Pons (tissue), 1 donor: ENCODE data around the gene MORC2.

Experiments
- DNase-seq: peaks from one replicate; pipeline ENCODE4 v3.0.0-alpha.2; 2016; ENCODE audit warnings: low spot score

MORC2 gene

DNA sequence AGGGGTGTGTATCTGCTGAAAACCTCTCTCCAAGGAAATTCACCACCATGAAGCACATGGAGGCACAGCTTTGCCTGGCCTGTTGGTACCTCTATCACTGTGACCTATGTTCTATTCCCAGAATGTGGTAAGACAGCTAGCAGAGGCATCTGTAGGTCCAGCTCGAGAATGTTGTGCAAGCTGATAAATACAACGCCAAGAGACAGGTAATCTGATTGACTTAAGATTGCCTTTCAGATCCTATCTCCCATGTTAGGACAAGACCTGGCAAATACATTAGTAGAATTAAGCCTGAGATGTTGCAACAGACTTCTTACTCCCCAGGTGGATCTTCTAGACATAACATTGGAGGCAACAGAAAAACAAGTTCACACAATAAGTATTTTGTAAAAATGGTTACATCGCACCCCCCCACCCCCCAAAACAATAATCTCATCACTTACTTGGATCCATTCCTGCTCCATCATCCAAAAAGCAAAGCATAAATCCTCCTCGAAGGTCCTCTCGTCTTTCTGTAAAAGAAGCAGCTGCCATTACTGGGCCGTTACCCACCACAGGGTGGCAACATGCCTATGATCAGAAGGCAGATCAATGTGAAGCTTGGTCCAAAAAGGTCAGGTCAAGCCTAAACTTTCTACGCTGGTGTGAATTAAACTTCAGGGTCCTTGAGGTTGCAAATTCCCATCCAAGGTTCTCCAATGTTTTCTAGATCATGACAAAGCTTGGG, 18.5 kb downstream of the MORC2 start:
- DNase-seq = no peak

- no peak for DNase-seq
These were observed 19.6 kb downstream of the MORC2 start for GRCh38 chr22:30948930-30949342.

DNA sequence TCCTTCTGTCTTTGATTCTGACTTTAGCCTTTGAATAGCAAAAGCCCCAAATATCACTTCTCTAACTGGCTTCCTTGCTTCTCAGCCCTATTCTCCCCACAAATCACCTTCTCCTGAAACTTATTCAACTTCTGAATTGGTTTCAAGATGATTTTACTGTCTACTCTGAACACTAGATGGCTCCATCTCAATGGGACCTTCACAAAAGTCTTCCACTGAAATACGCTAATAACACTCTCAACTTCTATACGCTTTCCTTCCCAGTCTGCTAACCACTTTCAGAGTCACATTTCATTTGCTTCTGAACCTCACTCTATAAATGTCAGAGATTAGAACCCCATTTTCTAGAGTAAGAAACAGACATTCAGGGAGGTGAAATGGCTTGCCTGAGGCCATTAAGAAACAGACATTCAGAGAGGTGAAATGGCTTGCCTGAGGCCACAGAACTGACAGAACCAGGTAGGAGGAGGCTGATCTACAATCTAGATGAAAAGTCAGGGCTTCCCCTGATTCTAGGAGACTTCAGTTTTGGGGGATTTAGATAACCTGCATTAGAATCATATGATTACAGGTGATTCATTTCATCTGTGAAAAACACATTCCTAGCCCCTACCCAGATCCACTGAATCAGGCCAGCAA, 20.6 kb downstream of the MORC2 start:
- DNase-seq = peak; percentile 89

GRCh38 chr22:30947173-30947815, 21.3 kb downstream of the MORC2 start:
- peak; percentile 85 for DNase-seq

DNA sequence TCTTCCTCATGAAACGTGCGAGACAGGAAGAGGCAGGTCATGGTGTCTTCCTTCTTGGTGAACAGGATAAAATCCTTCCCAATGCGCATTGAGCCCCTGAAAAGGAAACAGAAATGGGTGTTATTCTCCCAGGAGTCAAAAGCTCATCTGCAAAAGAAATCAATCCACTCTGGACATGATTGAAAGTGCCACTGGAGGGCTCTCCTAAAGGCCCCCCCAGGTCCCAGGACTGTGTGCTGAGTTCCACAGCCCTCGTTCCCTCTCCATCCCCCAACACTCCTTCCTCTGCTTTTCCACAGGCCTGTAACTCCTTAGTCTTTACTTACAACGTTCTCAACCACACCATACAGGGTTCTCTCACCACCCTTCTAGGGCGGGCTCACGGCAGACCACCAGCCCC, 22.2 kb downstream of the MORC2 start:
- no peak for DNase-seq

GRCh38 chr22:30945653-30946052, 22.9 kb downstream of the MORC2 start:
- DNase-seq = no peak

GRCh38 chr22:30944986-30945385, 23.6 kb downstream of the MORC2 start:
- no peak for DNase-seq

DNA sequence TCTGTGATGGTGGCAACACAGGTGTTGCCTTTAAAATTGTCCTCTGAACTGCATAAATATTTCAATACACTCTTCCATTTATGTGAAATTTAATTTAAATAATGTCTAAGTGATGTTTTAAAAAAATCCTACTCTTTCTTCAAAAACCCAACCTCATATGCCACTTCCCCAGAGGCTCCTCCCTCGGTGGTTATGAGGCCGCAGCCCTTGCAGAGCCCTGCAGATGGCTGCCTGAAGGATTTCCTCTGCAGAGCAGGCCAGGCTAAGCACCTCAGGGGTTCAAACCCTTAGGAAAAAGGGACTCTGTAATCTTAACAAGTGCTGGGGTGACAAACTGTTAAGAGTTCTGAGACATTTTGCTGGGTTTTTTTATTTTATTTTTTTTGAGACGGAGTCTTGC, 25.2 kb downstream of the MORC2 start:
- no peak for DNase-seq

DNA sequence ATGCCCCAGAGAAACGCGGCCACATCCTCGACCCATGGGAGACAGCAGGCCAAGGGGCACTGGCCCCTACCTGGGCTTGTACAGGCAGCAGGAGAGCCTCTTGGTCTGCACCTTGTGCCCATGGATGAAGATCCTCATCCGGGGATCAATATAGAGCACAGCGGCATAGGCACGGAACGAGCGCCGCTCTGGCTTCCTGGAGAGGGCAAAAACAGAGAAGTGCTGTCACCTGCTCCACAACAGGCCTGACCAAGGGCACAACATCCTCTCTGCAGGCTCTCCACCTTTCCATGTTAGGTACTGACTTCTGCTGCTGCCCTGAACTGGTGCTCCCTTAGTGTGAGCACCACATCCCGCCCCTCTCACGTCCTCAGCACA, 27.2 kb downstream of the MORC2 start:
- no peak for DNase-seq

DNA sequence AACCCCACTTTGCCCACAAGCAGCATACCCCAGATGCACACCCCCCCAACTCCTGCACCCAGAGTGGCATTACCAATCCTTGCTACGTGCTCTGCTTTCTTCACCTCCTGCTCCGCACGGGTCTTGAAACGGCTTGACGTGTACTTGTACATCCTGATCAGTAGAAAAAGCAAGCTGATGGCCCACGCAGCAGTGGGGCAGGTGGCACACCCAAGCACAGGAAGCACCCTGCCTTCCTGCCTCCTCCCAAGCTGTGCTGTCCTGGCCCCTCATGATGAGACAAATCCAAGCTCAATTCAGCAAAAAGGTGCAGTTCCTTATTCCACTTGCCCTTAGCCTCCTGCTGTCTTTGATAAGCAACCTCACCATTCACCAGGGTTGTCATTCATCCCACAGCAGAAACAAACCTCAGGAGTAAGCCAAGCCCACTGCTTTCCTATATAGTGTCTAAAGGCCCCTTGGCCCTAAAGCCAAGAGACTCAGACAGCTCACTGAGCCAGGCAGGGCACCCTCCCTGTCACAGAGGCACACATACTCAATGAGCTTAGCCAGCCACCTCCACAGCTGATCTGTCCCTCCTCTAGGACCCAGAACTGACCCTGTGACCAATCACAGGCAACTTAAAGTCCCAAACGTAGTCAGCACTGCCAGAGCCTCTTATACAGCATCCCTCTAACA, 27.8 kb downstream of the MORC2 start:
- no peak for DNase-seq

GRCh38 chr22:30934053-30934452, 34.5 kb downstream of the MORC2 start:
- DNase-seq = no peak

DNA sequence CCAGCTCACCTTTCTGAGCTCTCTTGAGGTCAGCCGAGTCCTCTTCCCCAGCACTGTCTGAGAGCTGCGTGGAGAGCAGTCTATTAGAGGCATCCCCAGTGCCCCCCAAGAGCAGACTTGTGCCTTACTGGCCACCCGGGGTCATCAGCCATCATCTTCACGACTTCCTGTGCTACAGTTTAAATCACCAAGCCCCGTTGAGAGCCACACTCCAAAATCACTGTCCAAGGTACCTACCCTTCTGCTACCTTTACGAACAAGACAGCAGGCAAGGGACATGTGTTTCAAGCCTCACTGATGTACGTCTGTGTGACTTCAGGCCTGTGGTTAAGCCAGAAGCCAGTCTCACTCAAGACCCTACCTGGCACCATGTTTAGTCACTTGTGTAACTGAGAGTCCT, 35.1 kb downstream of the MORC2 start:
- no peak for DNase-seq

DNA sequence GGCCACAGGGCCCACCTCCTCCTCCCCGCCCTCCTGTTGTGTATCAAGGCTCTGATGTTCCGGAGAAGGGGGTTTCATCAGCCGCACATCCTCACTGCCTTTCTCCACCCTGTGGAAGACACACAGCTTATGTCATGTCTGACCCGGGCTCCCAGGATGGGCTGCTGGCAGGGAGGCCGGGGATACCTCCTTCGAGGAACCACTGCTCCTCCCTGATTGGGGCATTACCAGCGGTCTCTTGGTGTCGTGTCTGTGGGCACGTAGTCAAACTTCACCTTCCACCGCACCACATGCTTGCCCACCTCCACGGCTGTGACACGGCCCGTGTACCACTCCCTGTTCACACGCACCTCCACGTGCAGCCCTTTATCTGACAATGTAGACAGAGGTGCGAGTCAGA, 35.9 kb downstream of the MORC2 start:
- DNase-seq = no peak

GRCh38 chr22:30931541-30932300, 36.9 kb downstream of the MORC2 start:
- no peak for DNase-seq

DNA sequence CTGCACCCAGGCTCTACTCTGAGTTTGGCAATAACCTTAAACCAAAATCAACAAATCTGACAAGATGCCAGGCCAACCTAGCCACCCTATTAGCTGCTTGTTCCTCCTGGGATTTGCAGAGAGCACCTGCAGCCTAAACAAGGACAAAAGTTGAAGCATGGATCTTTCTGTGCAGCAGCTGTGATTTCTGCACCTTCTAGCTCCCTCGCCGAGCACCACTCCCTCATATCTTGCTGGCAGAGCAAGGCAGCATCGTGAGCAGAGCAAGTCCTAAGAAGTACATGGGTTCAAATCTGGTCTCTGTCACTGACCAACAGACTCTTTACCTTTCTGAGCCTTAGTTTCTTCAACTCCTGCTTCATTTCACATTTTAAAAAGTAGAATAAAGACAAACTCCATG, 38.3 kb downstream of the MORC2 start:
- no peak for DNase-seq

GRCh38 chr22:30928401-30928800, 40.2 kb downstream of the MORC2 start:
- no peak for DNase-seq

DNA sequence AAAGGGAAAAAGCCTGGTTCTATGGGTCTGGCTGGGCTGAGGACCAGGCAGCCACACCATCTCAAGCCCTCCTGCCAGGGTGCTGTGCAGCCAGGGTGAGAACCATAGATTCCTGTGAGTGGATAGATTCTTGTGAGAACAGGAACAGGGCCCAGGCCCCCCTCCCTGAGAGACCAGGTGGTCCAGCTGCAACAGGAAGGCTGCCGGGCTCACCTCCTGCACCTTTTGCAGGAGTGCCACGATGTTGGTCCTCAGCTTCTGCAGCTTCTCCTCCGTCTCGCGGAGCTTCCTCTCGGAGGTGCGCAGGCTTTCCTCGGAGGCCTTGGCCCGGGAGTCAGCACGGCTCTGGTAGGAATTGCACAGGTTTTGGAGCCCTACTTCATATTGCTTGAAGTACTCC, 40.8 kb downstream of the MORC2 start:
- no peak for DNase-seq

- no peak for DNase-seq
These were observed 41.9 kb downstream of the MORC2 start for GRCh38 chr22:30926706-30927105.

DNA sequence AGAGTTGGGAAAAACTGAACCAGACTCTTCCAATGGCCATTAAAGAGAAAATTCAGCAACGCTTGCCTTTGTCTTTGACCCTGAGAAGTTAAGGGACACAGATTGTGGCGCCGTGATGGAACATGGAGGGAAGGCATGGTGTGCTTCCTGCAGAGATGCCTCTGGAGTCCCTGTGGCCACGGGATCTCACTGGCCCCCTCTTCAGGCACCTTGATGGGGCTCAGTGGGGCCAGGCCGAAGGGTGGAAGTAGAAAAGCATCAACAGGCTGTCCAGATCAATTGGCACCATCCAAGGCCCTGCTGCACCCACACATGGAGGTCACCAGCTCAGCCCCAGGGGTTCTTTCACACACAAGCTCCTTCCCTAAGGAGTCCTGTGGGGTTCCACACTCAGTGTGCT, 42.9 kb downstream of the MORC2 start:
- DNase-seq = no peak

GRCh38 chr22:30923168-30923900, 45.2 kb downstream of the MORC2 start:
- no peak for DNase-seq

- peak; percentile 30 for DNase-seq
These were observed 46.4 kb downstream of the MORC2 start for GRCh38 chr22:30922151-30922611.
